GM21619 (cell line): ENCODE results near the gene CEP63.

Experiments
- ATAC-seq: cut with Tn5 transposase; IDR thresholded peaks from one replicate; pipeline ENCODE4 v1.9.1; 2021; ENCODE audit not compliant: unreplicated experiment

CEP63 gene

GRCh38 chr3:134485718-134486576 is at the start of gene CEP63, which contains the start of gene ANAPC13:
CEP63 (plus strand) TSS chr3:134486057; CDS start chr3:134495321, 9,264 bp downstream.
ANAPC13 (minus strand) TSS chr3:134485985; CDS start chr3:134482904, 3,081 bp downstream.
- peak; percentile 78 for ATAC-seq

GRCh38 chr3:134437211-134437752 is 48.6 kb upstream of the CEP63 start:
- ATAC-seq, result no peak

GRCh38 chr3:134441321-134441720 is 44.5 kb upstream of the CEP63 start:
- no peak for ATAC-seq

GRCh38 chr3:134441821-134442220 is 44.0 kb upstream of the CEP63 start:
- ATAC-seq, result no peak

GRCh38 chr3:134445095-134445494 is 40.8 kb upstream of the CEP63 start:
- ATAC-seq, result no peak

- ATAC-seq, result no peak
Observed at GRCh38 chr3:134445636-134446035, 40.2 kb upstream of the CEP63 start.

- ATAC-seq, result no peak
Observed at GRCh38 chr3:134446800-134447199, 39.1 kb upstream of the CEP63 start.

GRCh38 chr3:134447351-134447750 is 38.5 kb upstream of the CEP63 start:
- ATAC-seq, result no peak

- ATAC-seq, result no peak
Observed at GRCh38 chr3:134448664-134449063, 37.2 kb upstream of the CEP63 start.

- ATAC-seq, result no peak
Observed at GRCh38 chr3:134449277-134449676, 36.6 kb upstream of the CEP63 start.

GRCh38 chr3:134449951-134450350 is 35.9 kb upstream of the CEP63 start:
- no peak for ATAC-seq

- no peak for ATAC-seq
Observed at GRCh38 chr3:134453631-134454030, 32.2 kb upstream of the CEP63 start.

GRCh38 chr3:134457376-134458074 is 28.3 kb upstream of the CEP63 start:
- no peak for ATAC-seq

GRCh38 chr3:134458406-134458945 is 27.4 kb upstream of the CEP63 start:
- no peak for ATAC-seq

GRCh38 chr3:134459562-134459961 is 26.3 kb upstream of the CEP63 start:
- ATAC-seq, result no peak

- no peak for ATAC-seq
Observed at GRCh38 chr3:134460965-134461364, 24.9 kb upstream of the CEP63 start.

- no peak for ATAC-seq
Observed at GRCh38 chr3:134462331-134462941, 23.4 kb upstream of the CEP63 start.

- ATAC-seq, result no peak
Observed at GRCh38 chr3:134463676-134464063, 22.2 kb upstream of the CEP63 start.

- ATAC-seq, result no peak
Observed at GRCh38 chr3:134464064-134464688, 21.7 kb upstream of the CEP63 start.

- ATAC-seq, result no peak
Observed at GRCh38 chr3:134464689-134465365, 21.0 kb upstream of the CEP63 start.
